Upper lobe of left lung (tissue), 6 donors: ENCODE measurements around the gene PTCHD4. TPM values are rescaled to one million over a fixed set of nuclear protein-coding genes. Genes with fewer than 3 reads are reported as not detected.

Experiments used
- ATAC-seq, 2 donors: fragments of 200-7000 bp; cut with Tn5 transposase; one replicate each; pipeline ENCODE4 v1.9.1; 2022; ENCODE audit warnings: mild to moderate bottlenecking in 2 of 2, moderate library complexity in 2 of 2; ENCODE audit not compliant: low FRiP score in 2 of 2
- DNase-seq, 2 donors: peaks; one replicate each; pipeline ENCODE4 v3.0.0-alpha.2; 2019 to 2020
- H3K27ac ChIP-seq, 4 donors: fragments of 200-600 bp; sonication (generic); one replicate each; pipeline ENCODE4 v1.5.1; 2016 to 2019
- H3K27me3 ChIP-seq, 4 donors: fragments of 200-600 bp; sonication (generic); one replicate each; pipeline ENCODE4 v1.5.1; 2017 to 2019
- H3K36me3 ChIP-seq, 4 donors: fragments of 200-600 bp; sonication (generic); one replicate each; pipeline ENCODE4 v1.5.1; 2016 to 2019
- H3K4me1 ChIP-seq, 4 donors: fragments of 200-600 bp; sonication (generic); one replicate each; pipeline ENCODE4 v1.5.1; 2018 to 2019
- H3K4me3 ChIP-seq, 4 donors: fragments of 200-600 bp; sonication (generic); one replicate each; pipeline ENCODE4 v1.5.1; 2017 to 2019; ENCODE audit warnings: mild to moderate bottlenecking in 2 of 4, moderate library complexity in 1 of 4
- H3K9me3 ChIP-seq, 4 donors: fragments of 200-600 bp; sonication (generic); one replicate each; pipeline ENCODE4 v1.5.1; 2018 to 2019
- EP300 ChIP-seq, 4 donors: sonication (generic); formaldehyde crosslinking; IDR thresholded peaks; one replicate each; pipeline ENCODE4 v1.5.1; 2017; ENCODE audit warnings: antibody characterized with exemption in 4 of 4, control low read depth in 2 of 4
- POLR2A ChIP-seq, 4 donors: fragments of 450-650 bp; IDR thresholded peaks; one replicate each; pipeline ENCODE4 v1.5.1; 2016 to 2017; ENCODE audit warnings: antibody characterized with exemption in 4 of 4, mild to moderate bottlenecking in 2 of 4
- POLR2AphosphoS5 ChIP-seq, 2 donors: sonication (generic); formaldehyde crosslinking; IDR thresholded peaks; one replicate each; pipeline ENCODE4 v1.5.1; 2017; ENCODE audit warnings: antibody characterized with exemption in 2 of 2
- WGBS, 2 donors: methylation state at CpG; one replicate each; pipeline ENCODE4 v1.1.5; 2017 to 2018; 5-methylcytosine and 5-hydroxymethylcytosine counted together
- total RNA-seq, 6 donors: library from RNA; depleted of rRNA in 4 of 6; stranded (reverse); fragments of >200 nt in 4 of 6; gene quantifications; one replicate each; pipeline versions ENCODE4 v1.1.0 to v1.2.1, GENCODE V29; 2016 to 2021
- TF ChIP-seq, protein P1 (sequence below), 6 experiments: fragments of 450-650 bp in 4 of 6; fragments of 200-600 bp in 2 of 6; sonication (generic) in 2 of 6; IDR thresholded peaks; one replicate each; pipeline ENCODE4 v1.5.1; 2016 to 2019; ENCODE audit warnings: antibody characterized with exemption in 6 of 6
- donor health status: DM: no; HTN: no; CAD: no; lungs with moderate emphysema.
- donor health status: DM: no; HTN: yes; CAD: no; lungs with severe emphysema.

Gene PTCHD4
- total RNA-seq, 6 donors from 2014 or later: 0.15 to 2.1 (median 0.67) TPM

DNA sequence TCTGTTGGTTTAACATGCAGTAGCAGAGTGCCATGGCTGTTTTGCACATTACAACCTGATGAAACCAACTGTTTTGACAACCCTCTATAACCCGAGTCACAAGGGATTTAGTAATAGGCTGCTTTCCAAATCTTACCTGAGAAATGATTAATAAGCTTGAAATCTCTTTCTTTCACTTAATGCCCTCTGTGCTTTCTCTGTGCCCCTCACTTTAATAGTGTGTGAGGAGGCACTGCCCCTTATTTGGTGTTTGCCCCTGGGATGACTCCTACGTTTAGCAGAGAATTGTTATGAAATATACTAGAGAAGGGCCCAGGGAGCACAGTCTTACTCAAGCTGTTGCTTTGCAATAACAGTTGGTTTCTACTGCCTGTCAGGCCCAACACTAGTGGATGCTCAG lies 31.0 kb upstream of the PTCHD4 start:
- DNase-seq: no peak
- H3K4me3 ChIP-seq: no peak overlapping the region
- WGBS, 2 donors: 67% methylated on average over 2 of the region's 2 CpGs
- no peak for ATAC-seq
- no peaks in the 10 kb centered on the region for H3K9me3 ChIP-seq
- H3K27ac ChIP-seq: no peak overlapping the region
- TF ChIP-seq POLR2AphosphoS5 (IDR thresholded peaks at IDR 0.05) (no peak), POLR2A (IDR thresholded peaks at IDR 0.05) (no peak), EP300 (IDR thresholded peaks at IDR 0.05) (no peak)
- TF ChIP-seq, protein P1, sequence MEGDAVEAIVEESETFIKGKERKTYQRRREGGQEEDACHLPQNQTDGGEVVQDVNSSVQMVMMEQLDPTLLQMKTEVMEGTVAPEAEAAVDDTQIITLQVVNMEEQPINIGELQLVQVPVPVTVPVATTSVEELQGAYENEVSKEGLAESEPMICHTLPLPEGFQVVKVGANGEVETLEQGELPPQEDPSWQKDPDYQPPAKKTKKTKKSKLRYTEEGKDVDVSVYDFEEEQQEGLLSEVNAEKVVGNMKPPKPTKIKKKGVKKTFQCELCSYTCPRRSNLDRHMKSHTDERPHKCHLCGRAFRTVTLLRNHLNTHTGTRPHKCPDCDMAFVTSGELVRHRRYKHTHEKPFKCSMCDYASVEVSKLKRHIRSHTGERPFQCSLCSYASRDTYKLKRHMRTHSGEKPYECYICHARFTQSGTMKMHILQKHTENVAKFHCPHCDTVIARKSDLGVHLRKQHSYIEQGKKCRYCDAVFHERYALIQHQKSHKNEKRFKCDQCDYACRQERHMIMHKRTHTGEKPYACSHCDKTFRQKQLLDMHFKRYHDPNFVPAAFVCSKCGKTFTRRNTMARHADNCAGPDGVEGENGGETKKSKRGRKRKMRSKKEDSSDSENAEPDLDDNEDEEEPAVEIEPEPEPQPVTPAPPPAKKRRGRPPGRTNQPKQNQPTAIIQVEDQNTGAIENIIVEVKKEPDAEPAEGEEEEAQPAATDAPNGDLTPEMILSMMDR (IDR thresholded peaks at IDR 0.05): no peak
- no peaks in the 10 kb centered on the region for H3K27me3 ChIP-seq
- no peaks in the 10 kb centered on the region for H3K36me3 ChIP-seq
- no peaks in the 10 kb centered on the region for H3K4me1 ChIP-seq

DNA sequence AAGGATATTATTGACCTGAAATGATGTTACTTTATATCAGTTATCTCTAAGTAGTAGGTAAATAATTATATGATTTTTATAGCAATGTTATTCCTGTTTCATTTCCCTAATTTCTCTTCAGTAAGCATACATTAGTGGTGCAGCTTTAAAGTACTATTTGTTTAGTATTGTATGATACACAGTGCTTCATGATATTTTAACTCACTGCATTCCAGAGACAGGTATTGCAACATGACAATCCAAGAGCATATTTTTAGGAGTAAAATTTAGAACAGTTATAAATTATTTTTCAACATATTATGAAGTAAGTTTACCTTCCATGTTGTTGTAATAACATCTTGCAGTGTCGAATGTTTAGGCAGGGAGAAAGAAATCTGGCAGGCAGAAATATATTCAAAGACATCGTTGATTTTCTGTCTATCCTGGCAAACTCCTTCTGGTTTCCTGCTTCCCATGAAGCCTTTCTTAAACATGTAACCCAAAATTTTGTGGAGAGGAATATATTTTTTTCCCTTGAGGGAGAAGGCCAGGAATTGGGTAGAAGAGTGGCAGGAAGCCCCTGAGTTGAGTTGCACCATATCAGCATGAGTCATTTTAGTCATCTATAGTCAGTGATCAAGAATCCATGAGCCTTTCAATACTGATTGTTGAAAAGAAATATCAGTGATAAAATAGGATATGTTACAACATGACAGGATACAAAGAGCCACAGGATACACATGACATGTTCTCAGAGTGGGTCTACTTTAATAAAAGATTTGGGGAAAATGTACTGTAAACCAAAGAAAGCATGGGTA lies 29.0 kb upstream of the PTCHD4 start:
- Histone ChIP-seq H3K4me1 (no peaks in the 10 kb centered on the region), H3K9me3 (no peaks in the 10 kb centered on the region), H3K27me3 (no peaks in the 10 kb centered on the region), H3K4me3 (no peak overlapping the region), H3K36me3 (no peaks in the 10 kb centered on the region), H3K27ac (no peak overlapping the region)
- ATAC-seq (no peak), DNase-seq (no peak)
- TF ChIP-seq, protein P1 (IDR thresholded peaks at IDR 0.05): no peak
- no peak for TF ChIP-seq EP300 (IDR thresholded peaks at IDR 0.05)
- TF ChIP-seq POLR2A (IDR thresholded peaks at IDR 0.05): no peak
- TF ChIP-seq POLR2AphosphoS5 (IDR thresholded peaks at IDR 0.05): no peak
- 64 to 72% methylated on average over 2 of the region's 2 CpGs for WGBS, 2 donors

- Histone ChIP-seq H3K27ac (no peak overlapping the region), H3K4me1 (no peaks in the 10 kb centered on the region), H3K9me3 (no peaks in the 10 kb centered on the region), H3K36me3 (no peaks in the 10 kb centered on the region), H3K27me3 (no peaks in the 10 kb centered on the region), H3K4me3 (no peak overlapping the region)
- TF ChIP-seq, protein P1 (IDR thresholded peaks at IDR 0.05): no peak
- TF ChIP-seq EP300 (IDR thresholded peaks at IDR 0.05) (no peak), POLR2AphosphoS5 (IDR thresholded peaks at IDR 0.05) (no peak), POLR2A (IDR thresholded peaks at IDR 0.05) (no peak)
- ATAC-seq (no peak), DNase-seq (no peak)
- WGBS, 2 donors: 59 to 61% methylated on average over 2 of the region's 2 CpGs
Measured at GRCh38 chr6:48136856-48137255, 25.9 kb upstream of the PTCHD4 start.

GRCh38 chr6:48135323-48136084 lies 24.5 kb upstream of the PTCHD4 start:
- no peak overlapping the region for H3K4me3 ChIP-seq
- H3K4me1 ChIP-seq: no peaks in the 10 kb centered on the region
- no peaks in the 10 kb centered on the region for H3K36me3 ChIP-seq
- 82% methylated on average over 5 of the region's 5 CpGs for WGBS, 2 donors
- no peaks in the 10 kb centered on the region for H3K9me3 ChIP-seq
- peak in 1 of 2 donors; percentile 53 for ATAC-seq
- H3K27me3 ChIP-seq: no peaks in the 10 kb centered on the region
- TF ChIP-seq POLR2AphosphoS5 (IDR thresholded peaks at IDR 0.05) (no peak), POLR2A (IDR thresholded peaks at IDR 0.05) (no peak), EP300 (IDR thresholded peaks at IDR 0.05) (no peak)
- TF ChIP-seq, protein P1 (IDR thresholded peaks at IDR 0.05): no peak
- no peak overlapping the region for H3K27ac ChIP-seq
- DNase-seq: no peak
